DMS 273 (cell line): Measurements from ENCODE around the gene LHX1.

ENCODE experiments used
- DNase-seq: peaks from one replicate; lab custom pipeline; 2025; ENCODE audit not compliant: unreplicated experiment; lab: John Stamatoyannopoulos, UW

LHX1 gene

DNA sequence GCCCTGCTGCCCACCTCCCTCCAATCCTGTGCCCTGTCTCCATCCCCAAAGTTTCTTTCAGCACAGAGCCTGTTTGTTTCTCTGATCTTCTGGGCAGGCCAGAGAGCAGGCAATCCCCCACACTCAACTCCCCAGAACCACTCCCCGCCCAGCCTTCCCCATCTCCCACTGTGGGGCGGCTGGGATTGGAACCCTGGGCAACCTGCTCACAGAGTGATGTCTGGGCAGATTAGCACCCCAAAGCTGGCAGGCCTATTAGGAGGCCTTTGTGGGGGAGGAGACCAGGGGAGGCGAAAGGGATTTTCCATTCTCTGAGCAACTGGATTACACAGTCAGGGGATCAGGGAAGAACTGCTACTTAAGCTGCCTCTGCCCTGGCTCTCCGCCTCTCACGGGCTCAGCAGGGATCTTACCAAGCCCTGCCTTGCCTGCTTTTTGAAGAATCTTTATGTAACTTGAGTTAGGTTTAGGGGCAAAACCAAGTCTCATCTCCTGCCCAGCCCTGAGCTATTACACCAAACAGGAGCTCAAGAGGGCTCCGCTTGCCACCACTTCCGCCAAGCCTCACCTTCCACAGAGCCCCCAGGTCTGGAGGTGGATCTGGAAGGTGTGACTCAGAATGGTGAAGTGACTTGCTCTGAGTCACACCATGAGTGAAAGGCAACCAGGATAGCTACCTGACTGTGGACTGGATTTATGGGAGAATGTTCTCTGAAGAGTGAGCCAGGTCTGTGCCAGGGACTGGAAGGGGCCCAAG is 16.0 kb upstream of the LHX1 start:
- DNase-seq: no peak

- no peak for DNase-seq
Observed at GRCh38 chr17:36922175-36922574, 15.1 kb upstream of the LHX1 start.

GRCh38 chr17:36923814-36924221 is 13.5 kb upstream of the LHX1 start:
- DNase-seq: no peak

DNA sequence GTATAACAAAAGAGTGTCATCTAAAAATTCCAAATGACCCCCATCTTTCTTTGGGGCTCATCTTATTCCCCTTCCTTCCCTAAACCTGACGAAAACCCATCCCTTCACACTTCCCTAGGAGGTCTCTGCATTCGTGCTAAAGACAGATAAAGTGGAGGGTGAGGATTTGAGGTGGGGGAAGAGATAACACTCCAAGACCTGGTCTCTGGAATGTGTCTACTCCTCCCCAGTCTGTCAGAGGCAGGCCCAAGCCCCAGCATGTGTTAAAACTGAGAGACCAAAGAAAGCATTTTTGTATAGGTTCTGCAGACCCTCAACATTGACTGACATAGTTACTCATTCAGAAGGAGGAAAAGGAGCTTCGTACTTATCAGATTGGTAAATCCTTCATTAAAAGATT is 11.0 kb upstream of the LHX1 start:
- DNase-seq: no peak

GRCh38 chr17:36926701-36927100 is 10.6 kb upstream of the LHX1 start:
- no peak for DNase-seq

DNA sequence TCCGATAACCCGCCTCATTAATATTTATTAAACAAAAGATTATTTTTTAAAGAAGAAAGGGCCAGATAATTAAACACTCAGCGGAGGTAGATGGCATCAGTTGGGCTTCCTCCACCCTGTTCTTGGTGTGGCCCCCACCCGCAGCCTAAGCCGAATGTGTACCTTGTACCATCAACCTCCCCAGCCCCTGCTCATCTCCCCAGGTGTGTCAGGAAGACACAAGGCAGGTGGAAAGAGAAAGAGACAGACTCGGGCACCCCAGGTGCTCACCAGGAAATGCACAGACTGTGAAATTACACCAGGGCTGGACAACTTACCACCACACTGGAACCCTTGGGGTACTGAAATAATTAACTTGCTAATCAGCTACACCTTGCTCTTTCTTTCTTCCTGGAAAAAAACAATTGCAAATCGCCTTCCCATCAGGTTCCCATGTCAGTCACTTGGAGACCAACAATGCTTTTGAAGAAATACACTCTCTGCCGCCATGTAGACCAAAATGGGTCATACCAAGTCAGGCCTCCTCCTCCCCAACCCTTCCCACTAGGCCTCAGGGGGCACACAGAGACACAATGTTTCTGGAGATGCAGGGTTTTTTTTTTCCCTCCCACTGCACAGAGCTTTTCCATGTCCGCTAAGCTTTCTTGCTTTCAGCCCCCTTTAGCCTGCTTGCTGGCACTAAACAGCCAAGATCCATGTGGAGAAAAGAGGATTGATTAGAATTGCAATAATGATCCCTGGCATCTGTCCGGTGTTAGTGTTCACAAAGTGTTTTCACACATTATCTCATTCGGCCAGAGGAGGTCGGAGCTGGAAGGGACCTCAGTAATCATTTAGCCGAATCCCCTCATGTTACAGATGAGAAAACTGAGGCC is 8.6 kb upstream of the LHX1 start:
- DNase-seq: no peak

DNA sequence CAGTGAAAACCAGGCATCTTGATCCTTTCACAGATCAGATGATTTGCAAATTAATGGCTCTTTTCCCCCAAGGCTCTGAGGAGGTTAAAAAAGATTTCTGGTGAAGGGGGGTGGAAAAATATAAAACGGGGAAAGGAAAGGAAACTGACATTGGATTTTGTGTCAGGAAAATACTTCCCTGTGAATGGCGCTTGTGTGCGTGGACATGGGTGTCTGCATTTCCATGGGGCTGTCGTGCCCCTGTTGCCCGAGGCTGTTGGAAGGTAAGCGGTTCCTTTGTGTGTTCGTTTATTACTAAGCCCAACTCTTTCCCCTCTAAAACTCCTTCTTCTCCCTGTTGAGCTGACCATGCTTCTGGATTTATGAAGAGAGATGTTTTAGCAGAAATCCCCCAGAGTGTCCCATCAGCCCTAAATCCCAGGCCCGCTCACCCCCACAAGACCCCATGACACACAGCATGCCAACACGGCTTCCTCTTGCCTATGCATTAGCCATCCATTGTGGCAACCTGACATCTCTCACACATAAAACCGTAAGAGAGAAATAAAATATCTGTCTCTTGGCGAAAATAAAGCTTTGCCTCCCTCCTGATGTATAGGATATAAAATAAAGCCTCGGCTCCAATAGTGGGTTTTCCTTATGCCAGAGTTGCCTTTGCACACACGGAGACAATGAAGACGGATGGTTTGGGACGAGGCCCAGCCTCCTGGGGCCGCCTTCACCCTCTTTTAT is 7.3 kb upstream of the LHX1 start:
- no peak for DNase-seq

GRCh38 chr17:36930583-36930900 is 6.7 kb upstream of the LHX1 start:
- DNase-seq: no peak

GRCh38 chr17:36931096-36931696 is 6.1 kb upstream of the LHX1 start:
- no peak for DNase-seq

- DNase-seq: no peak
Observed at GRCh38 chr17:36931697-36932382, 5.4 kb upstream of the LHX1 start.

DNA sequence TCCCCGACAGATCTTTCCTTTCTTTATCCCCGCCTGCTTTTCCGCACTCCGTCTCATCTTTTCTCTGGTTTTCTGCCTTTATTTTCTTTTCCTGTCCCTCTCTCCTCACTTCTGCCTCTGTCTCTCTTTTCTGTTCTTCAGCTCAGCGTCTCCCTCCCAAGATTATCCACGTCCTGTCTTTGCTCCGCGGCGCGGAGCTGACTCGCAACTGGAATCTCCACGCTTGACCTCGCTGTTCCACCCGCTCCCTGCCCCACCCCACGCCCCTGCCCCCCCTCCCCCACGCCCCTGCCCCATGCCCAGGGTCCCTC is 4.9 kb upstream of the LHX1 start:
- no peak for DNase-seq

DNA sequence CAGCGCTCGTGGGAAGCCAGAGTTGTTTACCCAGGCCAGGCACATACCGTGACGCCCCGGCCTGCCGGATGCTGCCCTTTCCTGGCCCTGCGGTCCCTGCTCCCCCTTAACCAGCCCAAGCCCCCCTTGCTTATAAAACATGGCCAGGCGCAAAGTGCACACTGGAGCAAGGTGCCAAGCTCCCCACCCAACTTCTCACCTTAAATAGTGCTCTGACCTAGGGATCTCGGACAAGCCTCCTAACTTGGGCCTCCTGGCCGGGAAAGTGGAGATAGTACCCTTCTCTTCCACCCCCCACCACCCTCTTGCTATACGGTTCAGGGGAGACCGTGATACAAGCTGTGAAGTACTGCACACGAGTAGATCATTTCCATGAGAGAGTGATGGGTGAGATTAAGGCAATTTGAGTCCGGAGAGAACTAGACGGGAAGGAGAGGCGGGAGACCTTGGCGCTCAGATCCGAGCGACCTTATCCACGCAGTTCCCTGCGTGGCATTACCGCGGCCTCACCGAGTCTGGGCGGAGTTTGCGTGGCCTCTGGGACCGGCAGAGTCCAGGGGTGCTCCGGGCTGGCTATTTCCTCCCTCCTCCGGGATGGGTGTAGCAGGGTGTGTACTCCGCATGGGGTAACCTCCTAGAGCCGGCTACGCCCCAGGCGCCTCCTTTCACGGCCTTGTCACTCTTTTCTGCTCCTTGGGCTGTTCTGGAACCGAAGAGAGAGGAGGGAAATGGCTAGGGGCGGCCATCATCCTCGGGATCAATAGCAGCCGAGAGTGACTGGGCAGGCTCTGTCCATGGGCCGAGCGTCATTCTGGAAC is 4.4 kb upstream of the LHX1 start:
- no peak for DNase-seq

DNA sequence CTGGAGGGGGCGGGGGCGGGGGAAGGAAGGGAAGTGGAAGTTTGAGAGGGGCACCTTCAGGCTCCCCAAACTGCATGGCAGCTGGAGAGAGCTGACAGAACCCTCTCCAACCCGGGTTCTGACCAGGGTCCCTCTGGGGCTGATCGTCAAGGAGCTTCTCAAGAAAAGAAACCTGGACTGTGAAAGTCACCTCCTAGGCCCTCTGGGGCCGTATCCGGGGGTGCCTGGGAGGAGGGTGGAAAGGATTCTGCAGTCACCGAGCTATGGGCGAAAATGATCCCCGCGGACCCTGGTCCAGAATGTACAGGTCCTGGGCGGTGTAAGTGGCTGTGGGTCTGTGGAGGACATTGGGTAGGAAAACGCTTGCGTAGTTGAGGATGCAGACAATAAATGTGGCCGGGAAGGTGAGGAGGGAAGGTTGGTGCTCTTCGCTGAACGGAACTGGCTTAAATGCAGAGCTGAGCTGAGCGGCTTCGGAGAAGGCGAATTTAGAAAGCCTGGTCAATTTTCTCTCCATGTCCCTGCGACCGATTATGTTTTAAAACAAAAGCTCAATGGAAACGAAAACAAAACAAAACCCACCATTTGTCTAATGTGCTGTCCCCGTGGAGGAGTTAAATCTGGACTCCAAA is 3.6 kb upstream of the LHX1 start:
- DNase-seq: no peak

GRCh38 chr17:36934144-36934691 is 3.1 kb upstream of the LHX1 start:
- DNase-seq: peak; percentile 64

DNA sequence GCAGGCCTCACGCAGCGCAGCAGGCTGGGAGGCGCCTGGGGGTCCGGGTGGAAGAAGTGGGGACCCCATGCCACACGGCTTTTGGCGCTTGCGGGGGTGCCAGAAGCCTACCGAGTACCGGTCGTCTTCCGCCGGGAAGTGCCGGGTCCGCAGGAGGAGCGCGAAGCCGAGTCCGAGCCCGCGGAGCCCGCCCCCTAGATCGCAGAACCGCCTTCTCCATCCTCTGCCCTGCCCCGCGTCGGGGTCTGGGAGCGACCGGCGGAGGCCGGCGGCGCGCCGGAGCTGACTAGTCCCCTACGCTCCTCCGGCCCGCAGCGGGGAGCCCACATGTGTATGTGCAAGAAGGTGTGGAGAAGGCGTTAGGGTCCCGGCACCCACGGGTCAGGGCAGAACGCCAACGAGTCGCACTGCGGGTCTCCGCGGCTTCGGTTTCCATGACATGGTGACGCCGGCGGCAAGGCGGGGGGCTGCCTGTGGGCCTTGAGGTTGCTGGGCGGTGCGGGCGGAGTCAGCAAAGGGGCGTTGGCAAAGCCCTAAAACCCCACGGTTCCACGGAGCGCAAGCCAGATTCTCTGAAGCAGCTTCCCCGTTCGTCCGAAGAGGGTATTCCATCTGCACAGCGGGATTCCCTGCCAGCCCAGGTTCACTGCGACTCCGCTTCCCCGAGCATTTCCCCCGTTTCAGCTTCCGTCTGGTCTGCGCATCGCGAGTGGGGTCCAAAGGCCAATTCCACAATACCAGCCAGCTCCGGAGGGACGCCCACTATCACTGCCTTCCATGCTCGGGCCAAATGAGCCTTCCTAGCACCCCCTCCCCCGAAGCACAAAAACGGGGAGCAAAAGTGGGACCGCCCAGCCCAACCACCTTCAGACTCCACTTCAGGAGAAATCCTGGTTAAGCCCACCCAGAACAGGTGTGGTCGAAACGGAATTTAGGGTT is 2.3 kb upstream of the LHX1 start:
- DNase-seq: peak; percentile 72

- DNase-seq: peak; percentile 55
Observed at GRCh38 chr17:36935671-36936454, 1.4 kb upstream of the LHX1 start.

DNA sequence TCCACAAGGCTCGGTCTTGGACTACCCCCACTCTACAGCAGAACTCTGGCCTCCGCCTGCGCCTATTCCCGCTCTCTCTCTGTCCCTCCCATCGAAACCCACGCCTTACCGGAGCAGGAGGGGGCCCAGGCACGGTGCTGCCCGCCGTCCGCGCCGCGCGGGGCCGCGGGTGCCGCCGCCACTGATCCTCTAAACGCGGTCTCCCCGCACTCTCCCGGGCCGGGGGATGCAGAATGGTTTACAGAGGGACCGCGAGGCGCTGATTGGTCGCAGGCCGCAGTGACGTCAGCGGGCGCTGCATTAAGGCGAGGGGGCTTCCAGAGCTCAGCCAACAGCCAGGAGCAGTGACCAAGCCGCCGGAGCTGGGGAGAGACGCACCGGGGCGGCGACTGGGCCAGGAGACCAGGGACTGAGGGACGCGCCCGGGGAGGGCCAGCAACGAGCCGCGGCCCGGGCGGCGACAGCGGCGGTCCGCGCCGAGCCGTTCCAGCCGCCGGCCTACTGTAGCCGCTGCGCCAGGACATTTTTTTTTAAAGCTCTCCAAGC is 747 bp upstream of the LHX1 start:
- peak; percentile 60 for DNase-seq
